GM23338 (cell line): ENCODE results near the gene PIKFYVE. TPM values are rescaled to one million over a fixed set of nuclear protein-coding genes. Genes with fewer than 3 reads are reported as not detected.

Experiments used
- ATAC-seq: fragments of 200-7000 bp; cut with Tn5 transposase; 3 replicates; pipeline ENCODE4 v1.9.1; 2020
- DNase-seq: peaks from one replicate; pipeline ENCODE4 v3.0.0-alpha.2; 2015; ENCODE audit warnings: low spot score
- H2AFZ ChIP-seq: fragments of 200-600 bp; sonication (generic); 2 replicates; pipeline ENCODE4 v1.8.0; 2016; ENCODE audit warnings: antibody characterized with exemption, mild to moderate bottlenecking, moderate library complexity
- H3F3A ChIP-seq: fragments of 200-600 bp; sonication (generic); replicated peaks from 2 replicates; pipeline ENCODE4 v1.8.0; 2017; ENCODE audit warnings: antibody characterized with exemption, mixed run types, low read depth
- H3K27ac ChIP-seq: fragments of 200-600 bp; sonication (generic); 2 replicates; pipeline ENCODE4 v1.6.1; 2016; ENCODE audit warnings: low read depth
- H3K27me3 ChIP-seq: fragments of 200-600 bp; sonication (generic); 2 replicates; pipeline ENCODE4 v1.8.0; 2016; ENCODE audit warnings: mild to moderate bottlenecking, mixed run types, moderate library complexity; ENCODE audit not compliant: insufficient read depth
- H3K36me3 ChIP-seq: fragments of 200-600 bp; sonication (generic); 2 replicates; pipeline ENCODE4 v1.8.0; 2016; ENCODE audit warnings: mild to moderate bottlenecking; ENCODE audit not compliant: insufficient read depth
- H3K4me1 ChIP-seq: fragments of 200-600 bp; sonication (generic); 2 replicates; pipeline ENCODE4 v1.8.0; 2016; ENCODE audit warnings: mild to moderate bottlenecking, moderate library complexity; ENCODE audit not compliant: insufficient read depth
- H3K4me2 ChIP-seq: fragments of 200-600 bp; sonication (generic); 2 replicates; pipeline ENCODE4 v1.7.1; 2017; ENCODE audit warnings: mixed run types
- H3K4me3 ChIP-seq: fragments of 200-600 bp; sonication (generic); 2 replicates; pipeline ENCODE4 v1.6.1; 2016; ENCODE audit warnings: mixed run types
- H3K79me2 ChIP-seq: fragments of 200-600 bp; sonication (generic); replicated peaks from 2 replicates; pipeline ENCODE4 v1.8.0; 2017; ENCODE audit warnings: mild to moderate bottlenecking; ENCODE audit not compliant: insufficient read depth
- H3K9me2 ChIP-seq: fragments of 200-600 bp; sonication (generic); 2 replicates; pipeline ENCODE4 v1.8.0; 2017; ENCODE audit not compliant: insufficient read depth
- H4K20me1 ChIP-seq: fragments of 200-600 bp; sonication (generic); replicated peaks from 2 replicates; pipeline ENCODE4 v1.8.0; 2017; ENCODE audit warnings: mild to moderate bottlenecking; ENCODE audit not compliant: insufficient read depth
- H3K27ac Mint-ChIP-seq: 2 replicates; pipeline ENCODE4 v1.8.0; 2020; ENCODE audit warnings: inconsistent platforms, mild to moderate bottlenecking, moderate library complexity, mixed read lengths
- H3K27me3 Mint-ChIP-seq: 3 replicates; pipeline ENCODE4 v1.8.0; 2022; ENCODE audit warnings: low read depth, mild to moderate bottlenecking, moderate library complexity, mixed read lengths, inconsistent platforms; ENCODE audit not compliant: insufficient read depth, poor library complexity
- H3K36me3 Mint-ChIP-seq: 3 replicates; pipeline ENCODE4 v1.8.0; 2021; ENCODE audit warnings: low read depth, mild to moderate bottlenecking, inconsistent platforms, moderate library complexity, mixed read lengths
- H3K4me1 Mint-ChIP-seq: 3 replicates; pipeline ENCODE4 v1.8.0; 2020; ENCODE audit warnings: mild to moderate bottlenecking, inconsistent platforms, mixed read lengths
- H3K4me3 Mint-ChIP-seq: 3 replicates; pipeline ENCODE4 v1.8.0; 2021; ENCODE audit warnings: moderate library complexity, mild to moderate bottlenecking, inconsistent platforms, mixed read lengths
- H3K9me3 Mint-ChIP-seq: 3 replicates; pipeline ENCODE4 v1.8.0; 2020; ENCODE audit warnings: moderate library complexity, mild to moderate bottlenecking, inconsistent platforms, mixed read lengths
- CREB1 ChIP-seq: fragments of 250-450 bp; sonication (Bioruptor Pico); IDR thresholded peaks from 2 replicates; pipeline ENCODE4 v1.5.0; 2020; ENCODE audit warnings: low read depth, mild to moderate bottlenecking, moderate library complexity
- CTCF ChIP-seq, 2 experiments: fragments of 200-600 bp in 1 of 2; sonication (generic) in 1 of 2; conservative IDR thresholded peaks; 2 replicates each; pipeline versions ENCODE4 v1.5.1 to v1.6.1; 2016 to 2017; ENCODE audit warnings: antibody characterized with exemption in 2 of 2, low read depth in 2 of 2, mild to moderate bottlenecking in 2 of 2, moderate library complexity in 1 of 2
- ETS1 ChIP-seq: IDR thresholded peaks from 2 replicates; pipeline ENCODE4 v1.6.1; 2016; ENCODE audit warnings: antibody characterized with exemption
- EZH2 ChIP-seq: fragments of 200-600 bp; sonication (generic); IDR thresholded peaks from one replicate; pipeline ENCODE4 v1.8.0; 2017; ENCODE audit warnings: antibody characterized with exemption, mild to moderate bottlenecking, low read depth; ENCODE audit not compliant: unreplicated experiment
- EZH2phosphoT487 ChIP-seq: fragments of 200-600 bp; sonication (generic); IDR thresholded peaks from one replicate; pipeline ENCODE4 v1.8.1; 2018; ENCODE audit warnings: antibody characterized with exemption; ENCODE audit not compliant: unreplicated experiment
- JUNB ChIP-seq: IDR thresholded peaks from one replicate; pipeline ENCODE4 v1.6.1; 2016; ENCODE audit warnings: antibody characterized with exemption; ENCODE audit not compliant: unreplicated experiment
- NANOG ChIP-seq: IDR thresholded peaks from 2 replicates; pipeline ENCODE4 v1.6.1; 2016; ENCODE audit warnings: antibody characterized with exemption, borderline replicate concordance
- POLR2AphosphoS5 ChIP-seq: IDR thresholded peaks from 2 replicates; pipeline ENCODE4 v1.6.1; 2016; ENCODE audit warnings: antibody characterized with exemption, low read depth
- REST ChIP-seq: IDR thresholded peaks from one replicate; pipeline ENCODE4 v1.6.1; 2018; ENCODE audit warnings: antibody characterized with exemption; ENCODE audit not compliant: unreplicated experiment
- STAT1 ChIP-seq: IDR thresholded peaks from one replicate; pipeline ENCODE4 v1.6.1; 2016; ENCODE audit warnings: antibody characterized with exemption; ENCODE audit not compliant: unreplicated experiment
- ZNF114 ChIP-seq: fragments of 250-450 bp; sonication (Bioruptor Pico); IDR thresholded peaks from 2 replicates; pipeline ENCODE4 v1.5.0; 2020; ENCODE audit warnings: mild to moderate bottlenecking, moderate library complexity
- ZNF331 ChIP-seq: fragments of 250-450 bp; sonication (Bioruptor Pico); IDR thresholded peaks from 2 replicates; pipeline ENCODE4 v1.5.0; 2020; ENCODE audit warnings: low read depth, mild to moderate bottlenecking, moderate library complexity
- polyA plus RNA-seq: library from polyadenylated mRNA; unstranded; fragments of >200 nt; fragmentation: Nextera tagmentation; extraction: Ambion mirVana; gene quantifications from 2 replicates; pipeline ENCODE4 v1.2.1, GENCODE V29; 2016
- total RNA-seq: library from RNA; depleted of rRNA; stranded (reverse); fragments of >200 nt; shearing (Covaris generic); gene quantifications from 2 replicates; pipeline ENCODE4 v1.2.3, GENCODE V29; 2014

Gene PIKFYVE
- total and polyA plus RNA-seq, 2 experiments from 2014 or later: 15.1 to 48.0 TPM

DNA sequence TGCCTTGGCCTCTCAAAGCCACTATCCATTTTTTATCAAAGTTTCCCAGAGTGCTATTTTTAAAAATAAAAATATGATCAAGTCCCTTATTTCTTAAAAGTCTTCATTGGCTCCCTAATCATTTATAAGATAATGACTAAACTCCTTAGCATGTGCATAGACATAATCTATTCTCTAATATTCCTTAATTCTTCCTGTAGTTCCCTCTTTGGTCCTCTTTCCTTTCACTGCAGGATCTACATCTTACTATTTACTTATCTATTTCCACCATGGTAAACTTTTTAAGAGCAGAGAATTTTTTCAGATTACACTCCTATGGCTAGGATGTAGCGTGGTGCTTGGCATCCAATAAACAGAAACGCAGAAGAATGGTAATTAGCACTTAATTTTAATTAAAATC is 30.2 kb upstream of the PIKFYVE start:
- no peaks in the 10 kb centered on the region for H3K4me1 ChIP-seq
- ATAC-seq: no peak
- Mint-ChIP-seq H3K27ac (no peak overlapping the region), H3K27me3 (peaks cover 4% of the 10 kb centered on the region), H3K4me3 (no peak overlapping the region), H3K9me3 (peaks cover 22% of the 10 kb centered on the region; the same call in 2 of the 3 replicates), H3K4me1 (no peaks in the 10 kb centered on the region), H3K36me3 (peaks cover 66% of the 10 kb centered on the region)
- no peak overlapping the region for H3K4me3 ChIP-seq
- peaks cover 24% of the 10 kb centered on the region for H3F3A ChIP-seq
- 0 out of 2 replicates have a peak, but pooled peaks cover 5% of the 10 kb centered on the region for H4K20me1 ChIP-seq
- no peak overlapping the region for H3K4me2 ChIP-seq
- H2AFZ ChIP-seq: no peak overlapping the region
- TF ChIP-seq ZNF331 (CRISPR knock-in tag) (no peak), ETS1 (no peak)
- no peak overlapping the region for H3K27ac ChIP-seq
- no peaks in the 10 kb centered on the region for H3K27me3 ChIP-seq
- no peaks in the 10 kb centered on the region for H3K79me2 ChIP-seq
- H3K9me2 ChIP-seq: no peaks in the 10 kb centered on the region
- peaks cover 46% of the 10 kb centered on the region for H3K36me3 ChIP-seq
- no peak for DNase-seq

DNA sequence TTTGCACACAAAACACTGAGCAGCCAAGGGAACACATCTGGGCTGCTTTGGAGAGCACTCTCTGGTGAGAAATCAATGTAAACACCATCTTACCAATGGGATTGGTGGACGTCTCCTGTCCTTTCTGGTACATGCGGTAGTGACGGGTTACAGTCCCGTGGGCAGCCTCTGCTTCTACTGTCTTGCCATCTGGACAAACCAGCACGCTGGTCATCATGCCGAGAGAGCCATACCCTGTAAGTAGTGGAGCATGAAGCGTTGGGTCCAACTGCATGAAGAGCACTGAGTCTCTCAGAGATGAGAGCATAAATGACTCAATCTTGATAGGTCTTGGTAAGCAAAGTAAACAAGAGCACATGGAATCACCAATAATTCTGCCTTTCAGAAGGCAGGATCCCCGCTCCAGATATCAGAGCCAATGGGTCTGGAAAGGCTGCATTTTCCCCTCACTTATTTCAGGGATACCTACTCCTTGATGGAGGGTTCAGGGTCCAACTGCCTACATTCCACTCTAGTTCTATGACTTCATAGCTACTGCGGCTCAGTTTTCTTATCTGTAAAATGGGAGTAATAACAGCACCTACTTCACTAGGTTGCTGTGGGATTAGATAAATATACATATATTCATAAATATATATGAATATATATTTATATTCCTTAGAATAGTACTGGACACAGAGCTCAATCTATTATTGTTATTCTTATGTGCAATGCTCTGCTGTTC is 26.1 kb upstream of the PIKFYVE start:
- Mint-ChIP-seq H3K9me3 (peaks cover 10% of the 10 kb centered on the region; the same call in 1 of the 3 replicates), H3K4me3 (no peak overlapping the region), H3K27me3 (peaks cover 4% of the 10 kb centered on the region), H3K27ac (no peak overlapping the region), H3K36me3 (peaks cover 97% of the 10 kb centered on the region), H3K4me1 (no peaks in the 10 kb centered on the region)
- Histone ChIP-seq H3K79me2 (0 out of 2 replicates have a peak, but pooled peaks cover 4% of the 10 kb centered on the region), H3K4me1 (no peaks in the 10 kb centered on the region), H3F3A (peaks cover 32% of the 10 kb centered on the region), H3K4me3 (no peak overlapping the region), H3K9me2 (no peaks in the 10 kb centered on the region), H3K4me2 (no peak overlapping the region), H3K36me3 (peaks cover 83% of the 10 kb centered on the region), H3K27me3 (no peaks in the 10 kb centered on the region), H2AFZ (no peak overlapping the region), H4K20me1 (0 out of 2 replicates have a peak, but pooled peaks cover 3% of the 10 kb centered on the region), H3K27ac (peak overlapping the region; percentile 56; the same call in 1 of the 2 replicates)
- ATAC-seq (no peak), DNase-seq (no peak)
- no peak for TF ChIP-seq EZH2
- no peak for TF ChIP-seq ETS1
- no peak for TF ChIP-seq CREB1 (CRISPR knock-in tag)
- TF ChIP-seq REST: no peak
- TF ChIP-seq ZNF114 (CRISPR knock-in tag): no peak
- TF ChIP-seq POLR2AphosphoS5: no peak
- TF ChIP-seq NANOG: no peak
- TF ChIP-seq CTCF (conservative IDR thresholded peaks at IDR 0.05; ENCODE audit: low read depth in 2 of 2): no peak
- no peak for TF ChIP-seq STAT1
- TF ChIP-seq EZH2phosphoT487: no peak
- no peak for TF ChIP-seq ZNF331 (CRISPR knock-in tag)
- TF ChIP-seq JUNB: no peak
